Activated T-cell treated with anti-CD3 and anti-CD28 coated beads, Interleukin-2, amount 50 U/mL, for 4 hours (primary cell): Measurements from ENCODE around the gene ZMIZ1. TPM values are rescaled to one million over a fixed set of nuclear protein-coding genes. Genes with fewer than 3 reads are reported as not detected.
"Not testable (repeated sequence)": the region's sequence is repeated elsewhere in the genome, so short reads cannot be mapped to it uniquely, and the experiment has no call there.

ENCODE experiments used
- ATAC-seq, 2 donors: fragments of 200-7000 bp; cut with Tn5 transposase; one replicate each; pipeline ENCODE4 v1.10.0; 2021
- DNase-seq: peaks from one replicate; pipeline ENCODE4 v3.0.0-alpha.2; 2020
- H3K27me3 Mint-ChIP-seq: one replicate; pipeline ENCODE4 v1.8.0; 2021; ENCODE audit warnings: low read depth, mixed read lengths
- H3K36me3 Mint-ChIP-seq: one replicate; pipeline ENCODE4 v1.8.0; 2022; ENCODE audit warnings: mixed read lengths; ENCODE audit not compliant: insufficient read depth
- H3K4me1 Mint-ChIP-seq: one replicate; pipeline ENCODE4 v1.8.0; 2021; ENCODE audit warnings: low read depth, mixed read lengths
- H3K4me3 Mint-ChIP-seq: one replicate; pipeline ENCODE4 v1.8.0; 2021; ENCODE audit warnings: mild to moderate bottlenecking, moderate library complexity, mixed read lengths
- H3K9me3 Mint-ChIP-seq: one replicate; pipeline ENCODE4 v1.8.0; 2021; ENCODE audit warnings: mixed read lengths
- total RNA-seq, 3 donors: library from RNA; stranded (reverse); gene quantifications; one replicate each; pipeline ENCODE4 v1.2.1, GENCODE V29; 2021

ZMIZ1 gene
- total RNA-seq, 3 donors from 2014 or later = 17.7 to 21.0 (median 18.0) TPM

DNA sequence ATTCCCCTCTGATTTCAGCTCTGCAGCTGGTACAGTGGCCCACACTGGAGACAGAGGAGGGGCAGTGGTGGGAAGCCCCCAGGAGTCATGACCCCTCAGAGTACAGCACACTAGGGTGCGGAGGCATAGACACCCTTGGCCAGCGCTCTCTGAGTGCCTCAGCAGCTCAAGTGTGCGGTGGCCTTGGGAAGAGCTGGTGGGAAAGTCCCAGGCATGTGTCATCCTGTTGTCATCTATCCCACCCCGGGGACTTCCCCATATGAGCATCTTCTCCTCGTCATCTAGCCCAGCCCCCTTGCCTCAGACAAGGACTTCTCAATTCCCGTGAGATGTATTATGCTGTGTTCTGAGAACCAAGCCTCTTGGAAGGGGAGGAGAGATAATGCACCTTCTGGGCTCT is 262.9 kb downstream of the ZMIZ1 start:
- peaks cover 48% of the 10 kb centered on the region for H3K4me1 Mint-ChIP-seq
- peak; percentile 99 for ATAC-seq
- H3K36me3 Mint-ChIP-seq = no peaks in the 10 kb centered on the region
- no peaks in the 10 kb centered on the region for H3K9me3 Mint-ChIP-seq
- H3K27me3 Mint-ChIP-seq = no peaks in the 10 kb centered on the region
- DNase-seq = peak; percentile 67
- H3K4me3 Mint-ChIP-seq = peak overlapping the region; percentile 31

GRCh38 chr10:79332610-79333315 is 264.0 kb downstream of the ZMIZ1 start:
- not testable (repeated sequence) for DNase-seq, ATAC-seq, H3K4me3 Mint-ChIP-seq, H3K9me3 Mint-ChIP-seq, H3K36me3 Mint-ChIP-seq, H3K27me3 Mint-ChIP-seq
- peaks cover 48% of the 10 kb centered on the region for H3K4me1 Mint-ChIP-seq

- Mint-ChIP-seq H3K4me1 (peaks cover 48% of the 10 kb centered on the region), H3K9me3 (no peaks in the 10 kb centered on the region), H3K36me3 (no peaks in the 10 kb centered on the region), H3K27me3 (no peaks in the 10 kb centered on the region), H3K4me3 (peak overlapping the region; percentile 60)
- ATAC-seq (no peak), DNase-seq (no peak)
Observed at GRCh38 chr10:79333513-79333912, 264.7 kb downstream of the ZMIZ1 start.

DNA sequence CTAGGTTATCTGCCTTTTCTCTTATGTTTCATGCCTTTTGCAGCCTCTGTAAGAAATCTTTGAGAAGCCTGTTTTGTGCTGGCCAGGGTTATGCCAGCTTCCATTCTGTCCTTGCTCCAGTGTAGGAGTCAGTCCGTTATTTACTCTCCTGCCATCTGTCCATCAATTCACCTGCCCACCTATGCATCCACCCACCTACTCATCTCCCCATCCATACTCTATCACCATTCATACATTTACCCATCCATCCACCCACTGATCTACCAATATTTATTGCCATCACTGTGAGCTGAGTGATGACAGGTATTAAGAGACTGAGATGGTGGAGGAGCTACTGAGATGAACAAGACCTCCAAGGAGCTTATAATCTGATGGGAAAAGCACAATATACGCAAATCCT is 265.8 kb downstream of the ZMIZ1 start:
- H3K4me3 Mint-ChIP-seq = no peak overlapping the region
- no peaks in the 10 kb centered on the region for H3K36me3 Mint-ChIP-seq
- H3K27me3 Mint-ChIP-seq = no peaks in the 10 kb centered on the region
- ATAC-seq (no peak), DNase-seq (no peak)
- peaks cover 44% of the 10 kb centered on the region for H3K4me1 Mint-ChIP-seq
- no peaks in the 10 kb centered on the region for H3K9me3 Mint-ChIP-seq

- H3K4me1 Mint-ChIP-seq = peaks cover 44% of the 10 kb centered on the region
- no peak for ATAC-seq
- no peak overlapping the region for H3K4me3 Mint-ChIP-seq
- H3K27me3 Mint-ChIP-seq = no peaks in the 10 kb centered on the region
- no peaks in the 10 kb centered on the region for H3K36me3 Mint-ChIP-seq
- DNase-seq = no peak
- H3K9me3 Mint-ChIP-seq = no peaks in the 10 kb centered on the region
Observed at GRCh38 chr10:79335094-79335469, 266.3 kb downstream of the ZMIZ1 start.

DNA sequence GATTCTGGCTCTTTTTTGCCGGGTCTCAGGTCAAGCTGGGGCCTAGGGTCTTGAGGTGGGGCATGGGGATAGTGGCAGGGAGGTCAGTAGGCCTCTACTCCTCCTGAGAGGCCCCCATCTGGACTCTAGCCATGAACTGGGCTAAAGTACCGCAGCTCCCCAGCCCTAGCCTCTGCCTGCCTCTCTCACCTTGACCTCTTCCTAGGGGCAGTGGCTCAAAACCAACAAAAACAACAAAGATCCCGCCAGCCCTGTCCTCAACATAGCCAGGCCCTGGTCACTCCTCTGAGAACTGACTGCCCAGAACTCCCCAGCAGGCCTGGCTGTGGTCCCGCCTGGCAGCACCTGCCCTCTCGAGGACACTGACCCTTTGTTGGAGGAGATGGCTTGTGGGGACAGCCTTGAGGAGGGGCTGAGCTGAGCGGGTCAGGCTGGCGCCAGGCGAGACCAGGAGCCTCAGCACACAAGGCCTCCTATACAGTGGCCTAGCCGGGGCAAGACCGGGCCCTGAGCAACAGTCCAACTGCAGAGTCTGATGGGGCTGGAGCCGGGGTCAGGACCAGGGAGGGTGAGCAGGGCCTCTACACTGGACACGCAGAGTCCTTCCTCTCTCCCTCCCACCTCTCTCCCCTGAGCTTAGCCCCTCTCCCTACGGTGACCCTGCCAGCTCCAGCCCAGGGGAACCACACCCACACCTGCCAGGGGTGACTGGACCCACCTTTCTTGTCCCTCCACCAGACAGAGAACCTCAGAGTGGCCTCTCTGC is 266.9 kb downstream of the ZMIZ1 start:
- ATAC-seq = no peak
- no peak for DNase-seq

DNA sequence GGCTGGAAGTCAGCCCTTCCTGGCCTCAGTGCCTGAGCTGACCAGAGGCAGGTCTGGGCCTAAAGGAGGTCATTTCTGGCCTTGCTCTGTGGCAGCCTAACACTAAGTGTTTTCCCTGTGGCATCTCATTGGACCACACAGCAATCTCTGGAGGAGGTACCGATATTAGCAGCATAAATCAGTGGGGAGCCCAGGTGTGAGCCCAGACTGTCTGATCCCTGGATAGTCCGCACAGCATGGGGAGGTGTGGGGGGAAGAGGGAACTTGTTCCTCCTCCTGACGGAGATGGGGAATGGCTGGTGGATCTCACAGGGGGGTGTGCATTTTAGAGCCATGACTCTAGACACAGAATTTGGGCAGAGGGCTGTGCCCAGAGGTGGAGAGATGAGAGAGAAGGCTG is 267.5 kb downstream of the ZMIZ1 start:
- no peaks in the 10 kb centered on the region for H3K36me3 Mint-ChIP-seq
- peaks cover 36% of the 10 kb centered on the region for H3K4me1 Mint-ChIP-seq
- H3K27me3 Mint-ChIP-seq = no peaks in the 10 kb centered on the region
- ATAC-seq (no peak), DNase-seq (no peak)
- no peaks in the 10 kb centered on the region for H3K9me3 Mint-ChIP-seq
- no peak overlapping the region for H3K4me3 Mint-ChIP-seq

More for the DNA sequence above, 266.9 kb downstream of the ZMIZ1 start:
- no peaks in the 10 kb centered on the region for H3K36me3 Mint-ChIP-seq
- H3K9me3 Mint-ChIP-seq = no peaks in the 10 kb centered on the region
- no peak overlapping the region for H3K4me3 Mint-ChIP-seq
- peaks cover 41% of the 10 kb centered on the region for H3K4me1 Mint-ChIP-seq
- H3K27me3 Mint-ChIP-seq = no peaks in the 10 kb centered on the region

GRCh38 chr10:79336739-79337138 is 268.0 kb downstream of the ZMIZ1 start:
- no peaks in the 10 kb centered on the region for H3K36me3 Mint-ChIP-seq
- H3K27me3 Mint-ChIP-seq = no peaks in the 10 kb centered on the region
- H3K4me1 Mint-ChIP-seq = peaks cover 32% of the 10 kb centered on the region
- no peak for ATAC-seq
- no peak for DNase-seq
- H3K4me3 Mint-ChIP-seq = no peak overlapping the region
- H3K9me3 Mint-ChIP-seq = no peaks in the 10 kb centered on the region

- peaks cover 22% of the 10 kb centered on the region for H3K4me1 Mint-ChIP-seq
- H3K36me3 Mint-ChIP-seq, H3K4me3 Mint-ChIP-seq, H3K27me3 Mint-ChIP-seq, ATAC-seq, DNase-seq, H3K9me3 Mint-ChIP-seq: not testable (repeated sequence)
Observed at GRCh38 chr10:79337783-79338469, 269.2 kb downstream of the ZMIZ1 start.

GRCh38 chr10:79339266-79339665 is 270.5 kb downstream of the ZMIZ1 start:
- Mint-ChIP-seq H3K36me3 (no peaks in the 10 kb centered on the region), H3K4me1 (peaks cover 15% of the 10 kb centered on the region), H3K27me3 (no peaks in the 10 kb centered on the region), H3K9me3 (no peaks in the 10 kb centered on the region), H3K4me3 (no peak overlapping the region)
- DNase-seq = no peak
- ATAC-seq = no peak

GRCh38 chr10:79340646-79341244 is 272.0 kb downstream of the ZMIZ1 start:
- DNase-seq (no peak), ATAC-seq (no peak)
- Mint-ChIP-seq H3K9me3 (no peaks in the 10 kb centered on the region), H3K4me1 (peaks cover 8% of the 10 kb centered on the region), H3K4me3 (no peak overlapping the region), H3K27me3 (no peaks in the 10 kb centered on the region), H3K36me3 (no peaks in the 10 kb centered on the region)

DNA sequence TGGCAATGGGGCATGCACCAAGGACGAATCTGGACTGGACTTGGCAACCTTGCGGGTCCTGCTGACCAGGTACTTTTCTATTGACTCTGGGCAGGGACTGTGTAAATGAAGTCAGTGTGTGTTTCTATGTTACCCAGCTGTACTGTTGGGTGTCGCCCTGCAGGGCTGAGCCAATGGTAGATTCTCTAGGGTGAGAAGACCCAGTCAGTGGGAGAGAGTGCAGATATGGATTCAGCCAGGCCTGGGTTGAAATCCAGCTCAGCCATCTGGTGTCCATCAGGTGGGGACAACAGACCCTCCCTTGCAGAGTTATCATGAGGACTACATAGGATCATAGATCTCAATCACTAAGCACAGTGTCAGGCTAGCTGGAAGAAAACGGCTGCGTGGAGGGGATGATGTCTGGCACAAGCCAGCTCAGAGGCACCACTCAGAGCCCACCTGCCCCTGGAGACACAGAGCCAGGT is 273.6 kb downstream of the ZMIZ1 start:
- Mint-ChIP-seq H3K36me3 (no peaks in the 10 kb centered on the region), H3K9me3 (no peaks in the 10 kb centered on the region), H3K4me1 (peaks cover 10% of the 10 kb centered on the region), H3K4me3 (no peak overlapping the region), H3K27me3 (no peaks in the 10 kb centered on the region)
- ATAC-seq = no peak
- no peak for DNase-seq

DNA sequence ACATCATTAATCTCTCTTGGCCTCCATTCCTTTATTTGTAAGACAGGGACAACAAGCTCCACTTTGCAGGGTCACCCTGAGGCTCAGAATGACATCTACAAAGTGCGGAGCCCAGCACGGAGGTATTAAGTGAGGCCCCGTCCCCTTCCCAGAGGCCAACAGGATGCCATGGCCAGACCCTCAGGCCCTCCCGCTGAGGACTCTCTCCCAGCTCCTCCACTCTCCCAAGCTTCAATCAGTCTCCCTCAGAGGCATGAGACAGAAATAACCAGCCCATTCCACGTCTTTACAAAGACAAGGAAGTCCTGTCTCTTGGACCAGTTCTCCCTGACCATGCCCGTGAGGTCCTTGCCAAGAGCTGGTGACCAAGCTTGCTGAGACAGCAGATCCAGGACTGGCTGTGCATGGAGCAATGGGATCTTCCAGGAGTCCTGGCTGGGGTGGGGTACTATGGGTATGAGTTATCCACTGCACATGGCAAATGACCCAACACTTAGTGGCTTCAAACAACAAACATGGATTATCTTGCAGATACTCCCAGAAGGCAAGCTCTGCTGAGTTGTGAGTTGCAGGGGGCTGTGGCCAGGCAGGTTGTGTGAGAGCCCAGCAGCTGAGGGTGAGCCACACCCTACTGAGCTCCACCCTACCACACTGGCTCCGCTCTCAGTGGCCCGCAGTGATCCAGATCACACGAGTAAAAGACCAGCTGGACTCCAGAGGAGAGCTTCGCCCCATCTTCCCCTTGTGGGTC is 274.2 kb downstream of the ZMIZ1 start:
- Mint-ChIP-seq H3K27me3 (no peaks in the 10 kb centered on the region), H3K9me3 (no peaks in the 10 kb centered on the region), H3K4me3 (no peak overlapping the region), H3K4me1 (peaks cover 10% of the 10 kb centered on the region), H3K36me3 (no peaks in the 10 kb centered on the region)
- ATAC-seq (no peak), DNase-seq (no peak)
